NB4 (cell line): ENCODE measurements around the gene C10orf62.

Experiments used
- POLR2A ChIP-seq: IDR thresholded peaks from 2 replicates; pipeline ENCODE4 v1.6.1; 2011; ENCODE audit warnings: mild to moderate bottlenecking; ENCODE audit not compliant: insufficient read length; ENCODE audit errors: extremely low read depth
- TF ChIP-seq, protein P1 (sequence below): IDR thresholded peaks from one replicate; pipeline ENCODE4 v1.5.1; 2012; ENCODE audit warnings: low read depth, low read length

DNA sequence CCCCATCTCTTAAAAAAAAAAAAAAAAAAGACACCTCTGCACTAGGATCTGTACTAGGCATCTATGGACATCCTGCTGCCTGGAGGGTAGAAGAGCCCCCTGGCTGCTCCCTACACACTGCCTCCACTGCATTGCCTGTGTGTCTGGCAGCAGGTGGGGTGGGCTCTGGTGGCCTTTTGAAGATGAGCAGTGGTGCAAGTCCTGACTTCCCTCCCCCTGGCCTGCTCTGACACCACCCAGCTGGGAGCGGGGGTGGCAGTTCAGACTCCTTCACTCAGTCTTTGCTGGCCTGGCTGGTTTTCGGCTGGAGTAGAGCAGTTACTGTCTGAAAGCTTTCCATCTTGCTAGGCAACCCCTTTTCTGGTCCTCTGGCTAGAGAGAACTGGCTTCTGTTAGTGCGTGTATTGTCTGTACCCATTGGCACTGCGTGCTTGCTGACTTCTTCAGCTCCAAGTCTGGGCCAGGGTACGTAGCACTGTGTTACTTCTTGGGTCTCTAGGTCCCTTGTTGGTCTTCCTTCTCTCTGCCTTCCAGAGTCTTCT, 17.6 kb downstream of the C10orf62 start:
- TF ChIP-seq, protein P1, sequence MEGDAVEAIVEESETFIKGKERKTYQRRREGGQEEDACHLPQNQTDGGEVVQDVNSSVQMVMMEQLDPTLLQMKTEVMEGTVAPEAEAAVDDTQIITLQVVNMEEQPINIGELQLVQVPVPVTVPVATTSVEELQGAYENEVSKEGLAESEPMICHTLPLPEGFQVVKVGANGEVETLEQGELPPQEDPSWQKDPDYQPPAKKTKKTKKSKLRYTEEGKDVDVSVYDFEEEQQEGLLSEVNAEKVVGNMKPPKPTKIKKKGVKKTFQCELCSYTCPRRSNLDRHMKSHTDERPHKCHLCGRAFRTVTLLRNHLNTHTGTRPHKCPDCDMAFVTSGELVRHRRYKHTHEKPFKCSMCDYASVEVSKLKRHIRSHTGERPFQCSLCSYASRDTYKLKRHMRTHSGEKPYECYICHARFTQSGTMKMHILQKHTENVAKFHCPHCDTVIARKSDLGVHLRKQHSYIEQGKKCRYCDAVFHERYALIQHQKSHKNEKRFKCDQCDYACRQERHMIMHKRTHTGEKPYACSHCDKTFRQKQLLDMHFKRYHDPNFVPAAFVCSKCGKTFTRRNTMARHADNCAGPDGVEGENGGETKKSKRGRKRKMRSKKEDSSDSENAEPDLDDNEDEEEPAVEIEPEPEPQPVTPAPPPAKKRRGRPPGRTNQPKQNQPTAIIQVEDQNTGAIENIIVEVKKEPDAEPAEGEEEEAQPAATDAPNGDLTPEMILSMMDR = no peak
- TF ChIP-seq POLR2A = no peak
